OCI-LY7 (cell line): ENCODE data around the gene PHEX.

Experiments used
- EZH2phosphoT487 ChIP-seq: fragments of 200-600 bp; sonication (generic); IDR thresholded peaks from 2 replicates; pipeline ENCODE4 v1.6.1; 2018; ENCODE audit warnings: low read depth, borderline replicate concordance, mild to moderate bottlenecking, mixed run types, antibody characterized with exemption, low read length, moderate library complexity, mixed read lengths
- TF ChIP-seq, protein P1 (sequence below): fragments of 200-600 bp; sonication (generic); conservative IDR thresholded peaks from 2 replicates; pipeline ENCODE4 v1.5.1; 2014; ENCODE audit warnings: mild to moderate bottlenecking, antibody characterized with exemption, low read length, moderate library complexity, mixed read lengths

GRCh38 chrX:22110729-22111494, 78.8 kb downstream of the PHEX start:
- TF ChIP-seq, protein P1, sequence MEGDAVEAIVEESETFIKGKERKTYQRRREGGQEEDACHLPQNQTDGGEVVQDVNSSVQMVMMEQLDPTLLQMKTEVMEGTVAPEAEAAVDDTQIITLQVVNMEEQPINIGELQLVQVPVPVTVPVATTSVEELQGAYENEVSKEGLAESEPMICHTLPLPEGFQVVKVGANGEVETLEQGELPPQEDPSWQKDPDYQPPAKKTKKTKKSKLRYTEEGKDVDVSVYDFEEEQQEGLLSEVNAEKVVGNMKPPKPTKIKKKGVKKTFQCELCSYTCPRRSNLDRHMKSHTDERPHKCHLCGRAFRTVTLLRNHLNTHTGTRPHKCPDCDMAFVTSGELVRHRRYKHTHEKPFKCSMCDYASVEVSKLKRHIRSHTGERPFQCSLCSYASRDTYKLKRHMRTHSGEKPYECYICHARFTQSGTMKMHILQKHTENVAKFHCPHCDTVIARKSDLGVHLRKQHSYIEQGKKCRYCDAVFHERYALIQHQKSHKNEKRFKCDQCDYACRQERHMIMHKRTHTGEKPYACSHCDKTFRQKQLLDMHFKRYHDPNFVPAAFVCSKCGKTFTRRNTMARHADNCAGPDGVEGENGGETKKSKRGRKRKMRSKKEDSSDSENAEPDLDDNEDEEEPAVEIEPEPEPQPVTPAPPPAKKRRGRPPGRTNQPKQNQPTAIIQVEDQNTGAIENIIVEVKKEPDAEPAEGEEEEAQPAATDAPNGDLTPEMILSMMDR, result no peak
- TF ChIP-seq EZH2phosphoT487, result no peak
